T-cell (primary cell): Measurements from ENCODE around the gene ATRN. TPM values are rescaled to one million over a fixed set of nuclear protein-coding genes. Genes with fewer than 3 reads are reported as not detected.

Experiments
- ATAC-seq, 4 experiments: fragments of 200-7000 bp in 3 of 4; fragments of 150-1000 bp in 1 of 4; cut with Tn5 transposase; replicated peaks in 1 of 4; 1 replicate in 3 of 4; 2 replicates in 1 of 4; pipeline ENCODE4 v1.10.0; 2021; ENCODE audit warnings: moderate library complexity in 3 of 4, mild to moderate bottlenecking in 2 of 4, moderate number of reproducible peaks in 1 of 4
- CTCF ChIA-PET, 2 donors: fragments of 300-600 bp; sonication (Branson Sonifier 250); formaldehyde crosslinking; loops; one replicate each; lab custom pipeline; 2022; ENCODE audit warnings: antibody characterized with exemption in 2 of 2; lab: Charles Lee
- POLR2A ChIA-PET, 2 donors: fragments of 300-600 bp; sonication (Branson Sonifier 250); formaldehyde crosslinking; loops; one replicate each; lab custom pipeline; 2022; ENCODE audit warnings: antibody characterized with exemption in 2 of 2; lab: Charles Lee
- DNase-seq, 35 experiments: peaks; one replicate each; pipeline versions ENCODE4 v3.0.0 to v3.0.0-alpha.2; 2013 to 2023
- H3K27ac ChIP-seq: one replicate; pipeline ENCODE4 v1.5.1; 2013; ENCODE audit warnings: low read length
- H3K27me3 ChIP-seq, 2 experiments: replicated peaks in 1 of 2; 1 replicate in 1 of 2; 2 replicates in 1 of 2; pipeline versions ENCODE4 v1.6.1 to v1.7.0; 2013; ENCODE audit warnings: low read length in 1 of 2, mixed read lengths in 1 of 2; ENCODE audit not compliant: control insufficient read depth in 2 of 2, insufficient read depth in 2 of 2; ENCODE audit errors: extremely low read depth in 1 of 2
- H3K36me3 ChIP-seq, 2 donors: 1 replicate in 1 of 2; 2 replicates in 1 of 2; pipeline versions ENCODE4 v1.6.1 to v1.7.0; 2013; ENCODE audit warnings: low read length in 1 of 2; ENCODE audit not compliant: control insufficient read depth in 2 of 2, insufficient read depth in 1 of 2; ENCODE audit errors: extremely low read depth in 1 of 2
- H3K4me1 ChIP-seq, 2 experiments: 1 replicate in 1 of 2; 2 replicates in 1 of 2; pipeline versions ENCODE4 v1.6.1 to v1.7.0; 2013; ENCODE audit warnings: low read length in 2 of 2, mixed read lengths in 1 of 2; ENCODE audit not compliant: insufficient read depth in 2 of 2, control insufficient read depth in 1 of 2; ENCODE audit errors: extremely low read depth in 1 of 2
- H3K4me3 ChIP-seq, 2 donors: 1 replicate in 1 of 2; 2 replicates in 1 of 2; pipeline versions ENCODE4 v1.5.1 to v1.7.0; 2013; ENCODE audit warnings: mild to moderate bottlenecking in 2 of 2, low read length in 1 of 2, moderate library complexity in 1 of 2; ENCODE audit not compliant: control insufficient read depth in 1 of 2; ENCODE audit errors: extremely low read depth in 1 of 2
- H3K9me3 ChIP-seq: 2 replicates; pipeline ENCODE4 v1.7.0; 2013
- H3K27ac Mint-ChIP-seq, 2 donors: one replicate each; pipeline ENCODE4 v1.8.0; 2020 to 2021; ENCODE audit warnings: mild to moderate bottlenecking in 2 of 2, mixed read lengths in 2 of 2
- H3K27me3 Mint-ChIP-seq, 2 donors: one replicate each; pipeline ENCODE4 v1.8.0; 2021 to 2022; ENCODE audit warnings: mixed read lengths in 2 of 2
- H3K36me3 Mint-ChIP-seq: one replicate; pipeline ENCODE4 v1.8.0; 2021; ENCODE audit warnings: mixed read lengths
- H3K4me1 Mint-ChIP-seq, 3 donors: one replicate each; pipeline ENCODE4 v1.8.0; 2020 to 2022; ENCODE audit warnings: mixed read lengths in 3 of 3, mild to moderate bottlenecking in 1 of 3
- H3K4me3 Mint-ChIP-seq, 3 donors: one replicate each; pipeline ENCODE4 v1.8.0; 2020 to 2022; ENCODE audit warnings: mild to moderate bottlenecking in 3 of 3, mixed read lengths in 3 of 3, moderate library complexity in 3 of 3
- H3K9me3 Mint-ChIP-seq, 3 donors: one replicate each; pipeline ENCODE4 v1.8.0; 2020 to 2022; ENCODE audit warnings: mixed read lengths in 3 of 3
- WGBS: methylation state at CpG from one replicate; pipeline ENCODE4 v1.1.5; 2013; ENCODE audit warnings: missing lambda C conversion rate; ENCODE audit not compliant: insufficient coverage; 5-methylcytosine and 5-hydroxymethylcytosine counted together
- total RNA-seq, 35 experiments: library from RNA in 6 of 35; stranded (reverse) in 6 of 35; fragments of 120-200 nt in 1 of 35; gene quantifications; one replicate each; pipeline versions ENCODE4 v1.2.1 to v1.2.4 and lab custom pipeline; 2013 to 2026

ATRN gene
- total RNA-seq, 5 donors from 2014 or later (not counting 1 experiment from before 2014, with no cell fraction given): 13.6 to 15.8 (median 13.7) TPM

- Histone ChIP-seq H3K27me3 (no peaks in the 10 kb centered on the region), H3K4me3 (no peak overlapping the region), H3K27ac (no peak overlapping the region), H3K9me3 (no peaks in the 10 kb centered on the region), H3K36me3 (no peaks in the 10 kb centered on the region), H3K4me1 (no peaks in the 10 kb centered on the region)
- Mint-ChIP-seq H3K27me3 (peaks cover 7 to 15% of the 10 kb centered on the region in 2 donors), H3K4me1 (peaks cover 0 to 3% (median 0%) of the 10 kb centered on the region in 3 donors), H3K27ac (no peak overlapping the region), H3K36me3 (no peaks in the 10 kb centered on the region), H3K9me3 (no peaks in the 10 kb centered on the region), H3K4me3 (no peak overlapping the region)
- DNase-seq (no peak), ATAC-seq (no peak)
- ChIA-PET CTCF (no interaction called here), POLR2A (interaction anchor here in 1 of 2 donors (0.6 kb wide), 1 partner anchor 739 kb away, joined by 3 read pairs; no protein-coding TSS in a partner anchor)
- whole genome bisulfite sequencing: 100% methylated on average over 1 of the region's 3 CpGs
These were observed 38.0 kb upstream of the ATRN start for GRCh38 chr20:3432844-3433243.

GRCh38 chr20:3433744-3434143 lies 37.1 kb upstream of the ATRN start:
- no peak overlapping the region for H3K27ac Mint-ChIP-seq
- DNase-seq (no peak), ATAC-seq (no peak)
- Histone ChIP-seq H3K27me3 (no peaks in the 10 kb centered on the region), H3K4me3 (no peak overlapping the region), H3K27ac (no peak overlapping the region), H3K9me3 (no peaks in the 10 kb centered on the region), H3K4me1 (no peaks in the 10 kb centered on the region), H3K36me3 (no peaks in the 10 kb centered on the region)
- ChIA-PET POLR2A (no interaction called here), CTCF (no interaction called here)
- H3K9me3 Mint-ChIP-seq: no peaks in the 10 kb centered on the region
- H3K4me1 Mint-ChIP-seq: peaks cover 0 to 3% (median 0%) of the 10 kb centered on the region in 3 donors
- whole genome bisulfite sequencing: no CpG with 5 or more reads among the region's 3 CpGs
- peaks cover 11 to 23% of the 10 kb centered on the region in 2 donors for H3K27me3 Mint-ChIP-seq
- H3K4me3 Mint-ChIP-seq: no peak overlapping the region
- no peaks in the 10 kb centered on the region for H3K36me3 Mint-ChIP-seq

- Histone ChIP-seq H3K4me1 (no peaks in the 10 kb centered on the region), H3K9me3 (no peaks in the 10 kb centered on the region), H3K4me3 (no peak overlapping the region), H3K36me3 (no peaks in the 10 kb centered on the region), H3K27ac (no peak overlapping the region), H3K27me3 (no peaks in the 10 kb centered on the region)
- no peaks in the 10 kb centered on the region for H3K9me3 Mint-ChIP-seq
- H3K27me3 Mint-ChIP-seq: peaks cover 14 to 20% of the 10 kb centered on the region in 2 donors
- CTCF ChIA-PET: no interaction called here
- no peak overlapping the region for H3K27ac Mint-ChIP-seq
- no peak overlapping the region for H3K4me3 Mint-ChIP-seq
- WGBS: 100% methylated on average over 2 of the region's 6 CpGs
- peaks cover 0 to 3% (median 0%) of the 10 kb centered on the region in 3 donors for H3K4me1 Mint-ChIP-seq
- ATAC-seq: no peak
- POLR2A ChIA-PET: no interaction called here
- H3K36me3 Mint-ChIP-seq: no peaks in the 10 kb centered on the region
- no peak for DNase-seq
These were observed 36.6 kb upstream of the ATRN start for GRCh38 chr20:3434232-3434631.

GRCh38 chr20:3436864-3437574 lies 33.8 kb upstream of the ATRN start:
- H3K4me3 ChIP-seq: no peak overlapping the region
- DNase-seq (no peak), ATAC-seq (no peak)
- Mint-ChIP-seq H3K4me3 (no peak overlapping the region), H3K27ac (no peak overlapping the region), H3K36me3 (no peaks in the 10 kb centered on the region), H3K27me3 (peaks cover 8 to 9% of the 10 kb centered on the region in 2 donors), H3K4me1 (no peaks in the 10 kb centered on the region), H3K9me3 (no peaks in the 10 kb centered on the region)
- CTCF ChIA-PET: no interaction called here
- no peaks in the 10 kb centered on the region for H3K4me1 ChIP-seq
- H3K36me3 ChIP-seq: no peaks in the 10 kb centered on the region
- no peak overlapping the region for H3K27ac ChIP-seq
- WGBS: 67% methylated on average over 1 of the region's 2 CpGs
- peaks cover 0 to 2% of the 10 kb centered on the region in 2 experiments for H3K27me3 ChIP-seq
- POLR2A ChIA-PET: interaction anchor here in 1 of 2 donors (0.6 kb wide), 1 partner anchor 29 kb away, joined by 7 read pairs; no protein-coding TSS in a partner anchor
- H3K9me3 ChIP-seq: no peaks in the 10 kb centered on the region

GRCh38 chr20:3446779-3447178 lies 24.0 kb upstream of the ATRN start:
- ChIA-PET CTCF (interaction anchor here in 1 of 2 donors (0.7 kb wide), 1 partner anchor 1752 kb away, joined by 3 read pairs; no protein-coding TSS in a partner anchor), POLR2A (no interaction called here)
- Histone ChIP-seq H3K27me3 (peaks cover 0 to 7% of the 10 kb centered on the region in 2 experiments), H3K36me3 (no peaks in the 10 kb centered on the region), H3K4me1 (no peaks in the 10 kb centered on the region), H3K9me3 (no peaks in the 10 kb centered on the region), H3K4me3 (no peak overlapping the region), H3K27ac (no peak overlapping the region)
- ATAC-seq (no peak), DNase-seq (no peak)
- no peaks in the 10 kb centered on the region for H3K9me3 Mint-ChIP-seq
- no peaks in the 10 kb centered on the region for H3K4me1 Mint-ChIP-seq
- no CpG with 5 or more reads among the region's 8 CpGs for WGBS
- peaks cover 0 to 4% of the 10 kb centered on the region in 2 donors for H3K27me3 Mint-ChIP-seq
- no peaks in the 10 kb centered on the region for H3K36me3 Mint-ChIP-seq
- no peak overlapping the region for H3K27ac Mint-ChIP-seq
- H3K4me3 Mint-ChIP-seq: no peak overlapping the region

GRCh38 chr20:3447321-3447720 lies 23.5 kb upstream of the ATRN start:
- Histone ChIP-seq H3K9me3 (no peaks in the 10 kb centered on the region), H3K36me3 (no peaks in the 10 kb centered on the region), H3K27ac (no peak overlapping the region), H3K4me1 (no peaks in the 10 kb centered on the region), H3K27me3 (peaks cover 0 to 6% of the 10 kb centered on the region in 2 experiments), H3K4me3 (no peak overlapping the region)
- DNase-seq: no peak
- Mint-ChIP-seq H3K27me3 (peaks cover 1 to 4% of the 10 kb centered on the region in 2 donors), H3K27ac (no peak overlapping the region), H3K4me1 (no peaks in the 10 kb centered on the region), H3K36me3 (no peaks in the 10 kb centered on the region), H3K4me3 (no peak overlapping the region), H3K9me3 (no peaks in the 10 kb centered on the region)
- 100% methylated on average over 1 of the region's 2 CpGs for whole genome bisulfite sequencing
- ATAC-seq: no peak
- CTCF ChIA-PET: no interaction called here
- POLR2A ChIA-PET: no interaction called here
